OCI-LY1 (cell line): ENCODE results near the gene LAPTM5.

Experiments
- H2AFZ ChIP-seq: fragments of 200-600 bp; sonication (generic), shearing (Covaris generic); 2 replicates; pipeline ENCODE4 v1.6.0; 2014; ENCODE audit warnings: antibody characterized with exemption, mild to moderate bottlenecking, low read length
- H3F3A ChIP-seq: fragments of 200-600 bp; sonication (generic), shearing (Covaris generic); 2 replicates; pipeline ENCODE4 v1.6.0; 2014; ENCODE audit warnings: mild to moderate bottlenecking, antibody characterized with exemption, low read length, moderate library complexity; ENCODE audit not compliant: insufficient read depth
- H3K27ac ChIP-seq: fragments of 200-600 bp; sonication (generic); 2 replicates; pipeline ENCODE4 v1.5.1; 2014; ENCODE audit warnings: low read length, mixed run types, mild to moderate bottlenecking, low read depth; ENCODE audit not compliant: poor library complexity, severe bottlenecking
- H3K27me3 ChIP-seq: fragments of 200-600 bp; sonication (generic); 2 replicates; pipeline ENCODE4 v1.6.0; 2014; ENCODE audit warnings: antibody characterized with exemption, mild to moderate bottlenecking, low read length, moderate library complexity; ENCODE audit not compliant: insufficient read depth
- H3K36me3 ChIP-seq: fragments of 200-600 bp; sonication (generic); 2 replicates; pipeline ENCODE4 v1.6.1; 2014; ENCODE audit warnings: mild to moderate bottlenecking, antibody characterized with exemption, low read length, moderate library complexity, mixed read lengths; ENCODE audit not compliant: insufficient read depth
- H3K4me1 ChIP-seq: fragments of 200-600 bp; sonication (generic); 2 replicates; pipeline ENCODE4 v1.5.1; 2014; ENCODE audit warnings: mild to moderate bottlenecking, low read length, moderate library complexity; ENCODE audit not compliant: insufficient read depth, severe bottlenecking
- H3K4me2 ChIP-seq: fragments of 200-600 bp; sonication (generic), shearing (Covaris generic); 2 replicates; pipeline ENCODE4 v1.6.1; 2014; ENCODE audit warnings: low read length
- H3K4me3 ChIP-seq: fragments of 200-600 bp; sonication (generic); 2 replicates; pipeline ENCODE4 v1.5.1; 2014; ENCODE audit warnings: low read length, low read depth, mild to moderate bottlenecking, mixed read lengths; ENCODE audit not compliant: poor library complexity, severe bottlenecking
- H3K79me2 ChIP-seq: fragments of 200-600 bp; shearing (Covaris generic); 2 replicates; pipeline ENCODE4 v1.6.1; 2016; ENCODE audit warnings: mixed run types, low read length, mixed read lengths; ENCODE audit not compliant: insufficient read depth
- H3K9ac ChIP-seq: fragments of 200-600 bp; sonication (generic), shearing (Covaris generic); 2 replicates; pipeline ENCODE4 v1.6.1; 2014; ENCODE audit warnings: mild to moderate bottlenecking, low read length, mixed read lengths
- H3K9me2 ChIP-seq: fragments of 200-600 bp; sonication (generic), shearing (Covaris generic); 2 replicates; pipeline ENCODE4 v1.6.1; 2014; ENCODE audit warnings: low read depth, mild to moderate bottlenecking, low read length, mixed read lengths
- H3K9me3 ChIP-seq: fragments of 200-600 bp; shearing (Covaris generic); 2 replicates; pipeline ENCODE4 v1.6.1; 2014; ENCODE audit warnings: low read length, mixed read lengths
- H4K20me1 ChIP-seq: fragments of 200-600 bp; sonication (generic), shearing (Covaris generic); 2 replicates; pipeline ENCODE4 v1.6.0; 2016; ENCODE audit warnings: mild to moderate bottlenecking, low read length; ENCODE audit not compliant: insufficient read depth
- EZH2 ChIP-seq: fragments of 200-600 bp; sonication (generic), shearing (Covaris generic); IDR thresholded peaks from 2 replicates; pipeline ENCODE4 v1.8.0; 2017; ENCODE audit warnings: borderline replicate concordance, mixed run types, mild to moderate bottlenecking, antibody characterized with exemption, low read length, moderate library complexity, mixed read lengths
- TF ChIP-seq, protein P1 (sequence below): fragments of 200-600 bp; sonication (generic), shearing (Covaris generic); IDR thresholded peaks from 2 replicates; pipeline ENCODE4 v1.5.1; 2017; ENCODE audit warnings: mild to moderate bottlenecking, antibody characterized with exemption, low read length, moderate library complexity, mixed read lengths

The LAPTM5 gene

GRCh38 chr1:30735124-30735523 is 22.4 kb downstream of the LAPTM5 start:
- Histone ChIP-seq H3K27ac (no peak overlapping the region), H3F3A (peaks cover 9% of the 10 kb centered on the region; the same call in 1 of the 2 replicates), H3K9me3 (no peaks in the 10 kb centered on the region), H3K36me3 (peaks cover 43% of the 10 kb centered on the region), H3K27me3 (no peaks in the 10 kb centered on the region; the same call in 1 of the 2 replicates), H3K9ac (no peak overlapping the region), H3K4me1 (peaks cover 8% of the 10 kb centered on the region), H3K4me3 (no peak overlapping the region), H3K9me2 (no peaks in the 10 kb centered on the region), H2AFZ (no peak overlapping the region), H3K79me2 (no peaks in the 10 kb centered on the region), H4K20me1 (no peaks in the 10 kb centered on the region), H3K4me2 (no peak overlapping the region)
- TF ChIP-seq, protein P1, sequence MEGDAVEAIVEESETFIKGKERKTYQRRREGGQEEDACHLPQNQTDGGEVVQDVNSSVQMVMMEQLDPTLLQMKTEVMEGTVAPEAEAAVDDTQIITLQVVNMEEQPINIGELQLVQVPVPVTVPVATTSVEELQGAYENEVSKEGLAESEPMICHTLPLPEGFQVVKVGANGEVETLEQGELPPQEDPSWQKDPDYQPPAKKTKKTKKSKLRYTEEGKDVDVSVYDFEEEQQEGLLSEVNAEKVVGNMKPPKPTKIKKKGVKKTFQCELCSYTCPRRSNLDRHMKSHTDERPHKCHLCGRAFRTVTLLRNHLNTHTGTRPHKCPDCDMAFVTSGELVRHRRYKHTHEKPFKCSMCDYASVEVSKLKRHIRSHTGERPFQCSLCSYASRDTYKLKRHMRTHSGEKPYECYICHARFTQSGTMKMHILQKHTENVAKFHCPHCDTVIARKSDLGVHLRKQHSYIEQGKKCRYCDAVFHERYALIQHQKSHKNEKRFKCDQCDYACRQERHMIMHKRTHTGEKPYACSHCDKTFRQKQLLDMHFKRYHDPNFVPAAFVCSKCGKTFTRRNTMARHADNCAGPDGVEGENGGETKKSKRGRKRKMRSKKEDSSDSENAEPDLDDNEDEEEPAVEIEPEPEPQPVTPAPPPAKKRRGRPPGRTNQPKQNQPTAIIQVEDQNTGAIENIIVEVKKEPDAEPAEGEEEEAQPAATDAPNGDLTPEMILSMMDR = no peak
- TF ChIP-seq EZH2 = no peak

DNA sequence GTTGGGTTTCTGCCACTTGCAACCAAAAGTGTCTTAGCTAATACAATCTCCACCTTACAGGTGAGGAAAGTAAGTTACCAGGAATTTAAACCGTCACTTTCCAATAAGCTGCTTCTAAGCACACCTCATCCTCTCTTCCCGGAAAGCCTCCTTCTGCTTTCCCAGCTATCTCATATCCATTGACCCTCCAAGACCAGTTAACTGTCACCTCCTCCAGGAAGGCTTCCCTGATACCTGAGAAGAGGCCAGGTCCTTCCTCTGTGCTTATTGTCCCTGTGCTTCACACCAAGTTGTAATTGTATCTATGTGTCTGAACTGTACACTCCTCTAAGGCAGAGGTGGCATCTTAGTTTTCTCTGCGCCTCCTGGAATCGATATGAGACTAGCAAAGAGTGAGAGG is 23.0 kb downstream of the LAPTM5 start:
- no peaks in the 10 kb centered on the region for H4K20me1 ChIP-seq
- no peak overlapping the region for H3K4me2 ChIP-seq
- H3K27ac ChIP-seq = no peak overlapping the region
- no peaks in the 10 kb centered on the region; the same call in 1 of the 2 replicates for H3K27me3 ChIP-seq
- H3F3A ChIP-seq = peaks cover 9% of the 10 kb centered on the region; the same call in 1 of the 2 replicates
- H3K9me3 ChIP-seq = no peaks in the 10 kb centered on the region
- TF ChIP-seq, protein P1 = no peak
- no peak for TF ChIP-seq EZH2
- H3K4me1 ChIP-seq = peaks cover 11% of the 10 kb centered on the region
- H3K79me2 ChIP-seq = no peaks in the 10 kb centered on the region
- no peak overlapping the region for H3K9ac ChIP-seq
- H3K36me3 ChIP-seq = peaks cover 41% of the 10 kb centered on the region
- no peak overlapping the region for H3K4me3 ChIP-seq
- no peak overlapping the region for H2AFZ ChIP-seq
- no peaks in the 10 kb centered on the region for H3K9me2 ChIP-seq

- no peaks in the 10 kb centered on the region; the same call in 1 of the 2 replicates for H3K27me3 ChIP-seq
- H3K9me2 ChIP-seq = no peaks in the 10 kb centered on the region
- no peak overlapping the region for H3K9ac ChIP-seq
- H3K36me3 ChIP-seq = peaks cover 38% of the 10 kb centered on the region
- no peak overlapping the region for H3K4me2 ChIP-seq
- no peaks in the 10 kb centered on the region for H4K20me1 ChIP-seq
- H3K4me3 ChIP-seq = no peak overlapping the region
- H3F3A ChIP-seq = peaks cover 9% of the 10 kb centered on the region; the same call in 1 of the 2 replicates
- no peaks in the 10 kb centered on the region for H3K9me3 ChIP-seq
- no peak overlapping the region for H2AFZ ChIP-seq
- no peak for TF ChIP-seq EZH2
- no peak overlapping the region for H3K27ac ChIP-seq
- H3K4me1 ChIP-seq = peaks cover 11% of the 10 kb centered on the region
- no peaks in the 10 kb centered on the region for H3K79me2 ChIP-seq
Observed at GRCh38 chr1:30734106-30734505, 23.5 kb downstream of the LAPTM5 start.

- no peaks in the 10 kb centered on the region for H4K20me1 ChIP-seq
- H3K27ac ChIP-seq = no peak overlapping the region
- H2AFZ ChIP-seq = no peak overlapping the region
- no peak overlapping the region for H3K4me3 ChIP-seq
- no peaks in the 10 kb centered on the region for H3K9me3 ChIP-seq
- peaks cover 31% of the 10 kb centered on the region for H3K36me3 ChIP-seq
- peaks cover 9% of the 10 kb centered on the region; the same call in 1 of the 2 replicates for H3F3A ChIP-seq
- no peaks in the 10 kb centered on the region for H3K79me2 ChIP-seq
- H3K9me2 ChIP-seq = no peaks in the 10 kb centered on the region
- peaks cover 11% of the 10 kb centered on the region for H3K4me1 ChIP-seq
- no peak overlapping the region for H3K9ac ChIP-seq
- no peak overlapping the region for H3K4me2 ChIP-seq
- no peak for TF ChIP-seq EZH2
- TF ChIP-seq, protein P1 = no peak
- no peaks in the 10 kb centered on the region; the same call in 1 of the 2 replicates for H3K27me3 ChIP-seq
Observed at GRCh38 chr1:30733493-30733892, 24.1 kb downstream of the LAPTM5 start.
